ENCODE data around the gene NOTCH1. TPM values are rescaled to one million over a fixed set of nuclear protein-coding genes. Genes with fewer than 3 reads are reported as not detected.

NOTCH1 gene
- polyA plus RNA-seq, 1 donor from 2014 or later = 0.15 TPM

DNA sequence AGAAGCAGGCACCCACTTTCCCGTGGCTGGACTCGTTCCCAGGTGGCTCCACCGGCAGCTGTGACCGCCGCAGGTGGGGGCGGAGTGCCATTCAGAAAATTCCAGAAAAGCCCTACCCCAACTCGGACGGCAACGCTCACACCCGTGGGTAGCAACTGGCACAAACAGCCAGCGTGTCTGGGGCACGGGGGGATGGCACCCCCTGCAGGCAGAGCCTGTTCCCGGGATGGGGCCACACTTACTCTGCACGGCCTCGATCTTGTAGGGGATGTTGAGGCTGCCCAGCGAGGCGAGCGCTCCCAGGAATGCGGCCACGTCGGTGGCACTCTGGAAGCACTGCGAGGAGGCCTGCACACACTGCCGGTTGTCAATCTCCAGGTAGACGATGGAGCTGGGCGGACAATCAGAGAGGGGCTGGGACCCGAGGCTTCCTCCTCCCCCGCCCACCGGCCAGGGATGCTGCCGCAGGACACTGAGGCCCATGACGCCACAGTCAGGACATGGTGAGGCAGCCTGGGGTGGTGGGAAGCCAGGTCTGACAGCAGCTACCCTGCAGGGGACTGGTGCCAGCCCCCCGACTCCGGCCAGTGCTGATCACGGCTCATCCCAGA is 42.8 kb downstream of the NOTCH1 start:
- no peaks in the 10 kb centered on the region for H3K79me2 ChIP-seq (replicated peaks; ENCODE audit: insufficient read depth, low read length)
- H3K27ac ChIP-seq (ENCODE audit: low read length) = no peak overlapping the region
- no peak overlapping the region for H3K4me3 ChIP-seq (ENCODE audit: low read length)
- no peaks in the 10 kb centered on the region for H3K27me3 ChIP-seq (ENCODE audit: insufficient read depth, low read depth, low read length)
- H3F3A ChIP-seq (ENCODE audit: insufficient read depth, low read length, poor library complexity, severe bottlenecking) = no peaks in the 10 kb centered on the region
- no peaks in the 10 kb centered on the region for H3K9me2 ChIP-seq (ENCODE audit: insufficient read depth, low read length)
- no peak overlapping the region for H2AFZ ChIP-seq (ENCODE audit: low read depth, low read length)
- no peaks in the 10 kb centered on the region for H3K9me3 ChIP-seq (ENCODE audit: low read length)
- H3K9ac ChIP-seq (ENCODE audit: low read length) = no peak overlapping the region
- TF ChIP-seq, protein P1, sequence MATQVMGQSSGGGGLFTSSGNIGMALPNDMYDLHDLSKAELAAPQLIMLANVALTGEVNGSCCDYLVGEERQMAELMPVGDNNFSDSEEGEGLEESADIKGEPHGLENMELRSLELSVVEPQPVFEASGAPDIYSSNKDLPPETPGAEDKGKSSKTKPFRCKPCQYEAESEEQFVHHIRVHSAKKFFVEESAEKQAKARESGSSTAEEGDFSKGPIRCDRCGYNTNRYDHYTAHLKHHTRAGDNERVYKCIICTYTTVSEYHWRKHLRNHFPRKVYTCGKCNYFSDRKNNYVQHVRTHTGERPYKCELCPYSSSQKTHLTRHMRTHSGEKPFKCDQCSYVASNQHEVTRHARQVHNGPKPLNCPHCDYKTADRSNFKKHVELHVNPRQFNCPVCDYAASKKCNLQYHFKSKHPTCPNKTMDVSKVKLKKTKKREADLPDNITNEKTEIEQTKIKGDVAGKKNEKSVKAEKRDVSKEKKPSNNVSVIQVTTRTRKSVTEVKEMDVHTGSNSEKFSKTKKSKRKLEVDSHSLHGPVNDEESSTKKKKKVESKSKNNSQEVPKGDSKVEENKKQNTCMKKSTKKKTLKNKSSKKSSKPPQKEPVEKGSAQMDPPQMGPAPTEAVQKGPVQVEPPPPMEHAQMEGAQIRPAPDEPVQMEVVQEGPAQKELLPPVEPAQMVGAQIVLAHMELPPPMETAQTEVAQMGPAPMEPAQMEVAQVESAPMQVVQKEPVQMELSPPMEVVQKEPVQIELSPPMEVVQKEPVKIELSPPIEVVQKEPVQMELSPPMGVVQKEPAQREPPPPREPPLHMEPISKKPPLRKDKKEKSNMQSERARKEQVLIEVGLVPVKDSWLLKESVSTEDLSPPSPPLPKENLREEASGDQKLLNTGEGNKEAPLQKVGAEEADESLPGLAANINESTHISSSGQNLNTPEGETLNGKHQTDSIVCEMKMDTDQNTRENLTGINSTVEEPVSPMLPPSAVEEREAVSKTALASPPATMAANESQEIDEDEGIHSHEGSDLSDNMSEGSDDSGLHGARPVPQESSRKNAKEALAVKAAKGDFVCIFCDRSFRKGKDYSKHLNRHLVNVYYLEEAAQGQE (IDR thresholded peaks at IDR 0.05; ENCODE audit: borderline replicate concordance) = no peak
- TF ChIP-seq RAD21 (conservative IDR thresholded peaks at IDR 0.05) = no peak
- TF ChIP-seq SMC3 (conservative IDR thresholded peaks at IDR 0.05; ENCODE audit: poor library complexity) = no peak
- no peak for TF ChIP-seq POLR2AphosphoS5 (IDR thresholded peaks at IDR 0.05)
- TF ChIP-seq EP300 (conservative IDR thresholded peaks at IDR 0.05; ENCODE audit: poor library complexity, severe bottlenecking) = no peak
- no peak for TF ChIP-seq MXI1 (conservative IDR thresholded peaks at IDR 0.05; ENCODE audit: poor library complexity, severe bottlenecking)
- no peak for TF ChIP-seq TAF1 (IDR thresholded peaks at IDR 0.05; ENCODE audit: low read depth)
- TF ChIP-seq, protein P2, sequence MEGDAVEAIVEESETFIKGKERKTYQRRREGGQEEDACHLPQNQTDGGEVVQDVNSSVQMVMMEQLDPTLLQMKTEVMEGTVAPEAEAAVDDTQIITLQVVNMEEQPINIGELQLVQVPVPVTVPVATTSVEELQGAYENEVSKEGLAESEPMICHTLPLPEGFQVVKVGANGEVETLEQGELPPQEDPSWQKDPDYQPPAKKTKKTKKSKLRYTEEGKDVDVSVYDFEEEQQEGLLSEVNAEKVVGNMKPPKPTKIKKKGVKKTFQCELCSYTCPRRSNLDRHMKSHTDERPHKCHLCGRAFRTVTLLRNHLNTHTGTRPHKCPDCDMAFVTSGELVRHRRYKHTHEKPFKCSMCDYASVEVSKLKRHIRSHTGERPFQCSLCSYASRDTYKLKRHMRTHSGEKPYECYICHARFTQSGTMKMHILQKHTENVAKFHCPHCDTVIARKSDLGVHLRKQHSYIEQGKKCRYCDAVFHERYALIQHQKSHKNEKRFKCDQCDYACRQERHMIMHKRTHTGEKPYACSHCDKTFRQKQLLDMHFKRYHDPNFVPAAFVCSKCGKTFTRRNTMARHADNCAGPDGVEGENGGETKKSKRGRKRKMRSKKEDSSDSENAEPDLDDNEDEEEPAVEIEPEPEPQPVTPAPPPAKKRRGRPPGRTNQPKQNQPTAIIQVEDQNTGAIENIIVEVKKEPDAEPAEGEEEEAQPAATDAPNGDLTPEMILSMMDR (IDR thresholded peaks at IDR 0.05; ENCODE audit: poor library complexity, severe bottlenecking) = no peak
- no peak for TF ChIP-seq EZH2 (IDR thresholded peaks at IDR 0.05; ENCODE audit: borderline replicate concordance, insufficient read depth, low read length, poor library complexity, severe bottlenecking)
- no peak overlapping the region for H3K4me2 ChIP-seq (ENCODE audit: low read length)
- no peaks in the 10 kb centered on the region for H3K36me3 ChIP-seq (ENCODE audit: insufficient read depth, low read length)
- H4K20me1 ChIP-seq (ENCODE audit: insufficient read depth) = no peaks in the 10 kb centered on the region

DNA sequence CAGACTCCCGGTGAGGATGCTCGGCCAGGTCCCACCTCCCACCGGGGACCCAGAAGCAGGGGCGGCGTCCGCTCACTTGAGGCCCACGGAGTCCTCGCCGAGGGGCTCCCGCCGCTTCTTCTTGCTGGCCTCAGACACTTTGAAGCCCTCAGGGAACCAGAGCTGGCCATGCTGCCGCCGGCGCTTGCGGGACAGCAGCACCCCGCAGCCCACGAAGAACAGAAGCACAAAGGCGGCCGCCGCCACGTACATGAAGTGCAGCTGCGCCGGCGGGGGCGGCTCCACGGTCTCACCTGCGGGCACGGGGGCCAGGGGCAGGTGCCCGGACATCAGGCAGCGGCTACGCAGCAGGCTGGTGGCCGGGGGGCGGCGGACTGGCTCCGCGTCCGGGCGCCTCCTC is 43.7 kb downstream of the NOTCH1 start:
- Histone ChIP-seq H3K9me3 (ENCODE audit: low read length) (no peaks in the 10 kb centered on the region), H3K27ac (ENCODE audit: low read length) (no peak overlapping the region), H2AFZ (ENCODE audit: low read depth, low read length) (no peak overlapping the region), H3K9me2 (ENCODE audit: insufficient read depth, low read length) (no peaks in the 10 kb centered on the region), H3K4me3 (ENCODE audit: low read length) (no peak overlapping the region), H3F3A (ENCODE audit: insufficient read depth, low read length, poor library complexity, severe bottlenecking) (no peaks in the 10 kb centered on the region), H3K27me3 (ENCODE audit: insufficient read depth, low read depth, low read length) (no peaks in the 10 kb centered on the region), H3K79me2 (replicated peaks; ENCODE audit: insufficient read depth, low read length) (no peaks in the 10 kb centered on the region), H3K36me3 (ENCODE audit: insufficient read depth, low read length) (no peaks in the 10 kb centered on the region), H3K4me2 (ENCODE audit: low read length) (no peak overlapping the region), H3K9ac (ENCODE audit: low read length) (no peak overlapping the region), H4K20me1 (ENCODE audit: insufficient read depth) (no peaks in the 10 kb centered on the region)
- TF ChIP-seq SMC3 (conservative IDR thresholded peaks at IDR 0.05; ENCODE audit: poor library complexity) (no peak), TAF1 (IDR thresholded peaks at IDR 0.05; ENCODE audit: low read depth) (no peak), RAD21 (conservative IDR thresholded peaks at IDR 0.05) (no peak)
